Measurements from ENCODE around the gene FAM209A.
"Not testable (repeated sequence)": the region's sequence is repeated elsewhere in the genome, so short reads cannot be mapped to it uniquely, and the experiment has no call there.

FAM209A gene

DNA sequence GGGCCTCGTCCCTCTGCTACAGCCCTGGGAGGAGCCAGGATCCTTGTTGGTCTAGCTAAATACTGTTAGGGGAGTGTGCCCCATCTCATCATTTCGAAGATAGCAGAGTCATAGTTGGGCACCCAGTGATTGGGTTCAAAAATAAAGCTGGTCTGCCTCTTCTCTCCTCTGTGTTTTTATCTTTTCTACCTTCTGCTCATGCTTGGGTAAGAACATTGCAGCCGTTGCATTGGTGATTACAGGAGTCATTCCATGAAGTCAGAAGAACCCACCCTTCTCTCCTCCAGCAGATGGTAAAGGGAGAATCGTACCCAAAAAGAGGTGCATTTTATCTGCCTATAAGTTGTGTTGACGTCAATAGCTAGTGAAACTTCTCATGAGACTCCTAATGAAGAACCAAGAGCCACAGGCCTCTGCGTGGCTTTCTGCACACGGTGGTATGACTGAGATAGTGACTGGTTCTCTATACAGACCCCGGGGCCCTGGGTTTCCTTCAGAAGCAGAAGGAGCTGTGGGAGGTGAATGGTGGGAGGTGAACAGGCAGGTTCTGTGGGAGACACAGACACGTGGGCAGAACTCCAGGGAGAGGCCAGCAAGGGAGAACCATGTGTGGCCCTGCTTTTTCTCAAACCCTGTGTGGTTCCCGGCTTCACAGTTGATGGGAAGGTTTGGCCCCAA, 5.7 kb upstream of the FAM209A start:
- TF ChIP-seq, protein P1, sequence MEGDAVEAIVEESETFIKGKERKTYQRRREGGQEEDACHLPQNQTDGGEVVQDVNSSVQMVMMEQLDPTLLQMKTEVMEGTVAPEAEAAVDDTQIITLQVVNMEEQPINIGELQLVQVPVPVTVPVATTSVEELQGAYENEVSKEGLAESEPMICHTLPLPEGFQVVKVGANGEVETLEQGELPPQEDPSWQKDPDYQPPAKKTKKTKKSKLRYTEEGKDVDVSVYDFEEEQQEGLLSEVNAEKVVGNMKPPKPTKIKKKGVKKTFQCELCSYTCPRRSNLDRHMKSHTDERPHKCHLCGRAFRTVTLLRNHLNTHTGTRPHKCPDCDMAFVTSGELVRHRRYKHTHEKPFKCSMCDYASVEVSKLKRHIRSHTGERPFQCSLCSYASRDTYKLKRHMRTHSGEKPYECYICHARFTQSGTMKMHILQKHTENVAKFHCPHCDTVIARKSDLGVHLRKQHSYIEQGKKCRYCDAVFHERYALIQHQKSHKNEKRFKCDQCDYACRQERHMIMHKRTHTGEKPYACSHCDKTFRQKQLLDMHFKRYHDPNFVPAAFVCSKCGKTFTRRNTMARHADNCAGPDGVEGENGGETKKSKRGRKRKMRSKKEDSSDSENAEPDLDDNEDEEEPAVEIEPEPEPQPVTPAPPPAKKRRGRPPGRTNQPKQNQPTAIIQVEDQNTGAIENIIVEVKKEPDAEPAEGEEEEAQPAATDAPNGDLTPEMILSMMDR (IDR thresholded peaks at IDR 0.05; ENCODE audit: borderline replicate concordance, insufficient read depth, low read depth, low read length): no peak

DNA sequence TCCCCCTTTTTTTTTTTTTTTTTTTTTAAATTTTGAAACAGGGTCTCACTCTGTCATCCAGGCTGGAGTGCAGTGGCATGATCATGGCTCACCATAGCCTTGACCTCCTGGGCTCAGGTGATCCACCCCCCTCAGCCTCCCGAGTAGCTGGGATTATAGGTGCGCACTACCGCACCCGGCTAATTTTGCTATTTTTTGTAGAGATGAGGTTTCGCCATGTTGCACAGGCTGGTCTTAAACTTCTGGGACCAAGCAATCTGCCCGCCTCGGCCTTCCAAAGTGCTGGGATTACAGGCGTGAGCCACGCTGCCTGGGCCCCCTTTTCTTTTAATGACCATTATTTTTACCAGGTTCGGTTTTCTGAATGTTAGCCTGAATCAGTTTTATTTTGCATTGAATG, 5.0 kb upstream of the FAM209A start:
- no peak overlapping the region for H3K4me3 ChIP-seq (ENCODE audit: low read depth, low read length)
- TF ChIP-seq, protein P1 (IDR thresholded peaks at IDR 0.05; ENCODE audit: borderline replicate concordance, insufficient read depth, low read depth, low read length): no peak

More for the DNA sequence above, 5.7 kb upstream of the FAM209A start:
- H3K4me3 ChIP-seq (ENCODE audit: low read depth, low read length): no peak overlapping the region

DNA sequence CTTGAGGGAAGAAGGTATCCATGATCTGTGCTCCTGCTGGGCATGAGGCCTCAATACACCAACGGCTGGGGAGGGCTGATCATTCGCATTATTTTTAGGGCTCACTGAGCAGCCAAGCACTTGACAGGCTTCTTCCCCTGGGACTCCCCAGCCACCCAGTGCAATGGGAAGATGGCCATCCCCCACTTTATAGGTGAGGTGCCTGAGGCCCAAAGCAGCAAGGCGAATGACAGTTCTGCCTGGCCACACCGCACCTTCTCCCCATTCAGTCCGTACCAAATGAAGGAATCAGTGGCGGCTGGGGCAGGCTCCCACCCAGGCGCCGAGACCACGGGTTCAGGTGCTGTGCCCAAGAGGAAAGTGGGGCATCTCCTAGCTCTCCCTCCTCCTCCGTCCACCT, 4.4 kb upstream of the FAM209A start:
- TF ChIP-seq, protein P1 (IDR thresholded peaks at IDR 0.05; ENCODE audit: borderline replicate concordance, insufficient read depth, low read depth, low read length): no peak
- H3K4me3 ChIP-seq (ENCODE audit: low read depth, low read length): no peak overlapping the region

DNA sequence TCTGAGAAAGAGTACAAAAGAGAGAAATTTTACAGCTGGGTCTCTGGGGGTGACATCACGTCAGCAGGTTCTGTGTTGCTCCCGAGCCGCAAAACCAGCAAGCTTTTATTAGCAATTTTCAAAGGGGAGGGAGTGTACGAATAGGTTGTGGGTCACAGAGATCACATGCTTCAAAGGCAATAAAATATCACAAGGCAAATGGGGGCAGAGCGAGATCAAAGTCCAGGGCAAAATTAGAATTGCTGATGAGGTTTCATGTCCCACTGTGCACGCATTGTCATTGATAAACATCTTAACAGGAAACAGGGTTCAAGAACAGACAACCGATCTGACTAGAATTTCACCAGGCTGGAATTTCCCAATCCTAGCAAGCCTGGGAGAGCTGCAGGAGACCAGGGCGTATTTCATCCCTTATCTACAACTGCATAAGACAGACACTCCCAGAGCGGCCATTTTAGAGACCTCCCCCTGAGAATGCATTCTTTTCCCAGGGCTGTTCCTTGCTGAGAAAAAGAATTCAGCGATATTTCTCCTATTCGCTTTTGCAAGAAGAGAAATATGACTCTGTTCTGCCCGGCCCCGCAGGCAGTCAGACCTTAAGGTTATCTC, 3.7 kb upstream of the FAM209A start:
- not testable (repeated sequence) for H3K4me3 ChIP-seq (ENCODE audit: low read depth, low read length)

DNA sequence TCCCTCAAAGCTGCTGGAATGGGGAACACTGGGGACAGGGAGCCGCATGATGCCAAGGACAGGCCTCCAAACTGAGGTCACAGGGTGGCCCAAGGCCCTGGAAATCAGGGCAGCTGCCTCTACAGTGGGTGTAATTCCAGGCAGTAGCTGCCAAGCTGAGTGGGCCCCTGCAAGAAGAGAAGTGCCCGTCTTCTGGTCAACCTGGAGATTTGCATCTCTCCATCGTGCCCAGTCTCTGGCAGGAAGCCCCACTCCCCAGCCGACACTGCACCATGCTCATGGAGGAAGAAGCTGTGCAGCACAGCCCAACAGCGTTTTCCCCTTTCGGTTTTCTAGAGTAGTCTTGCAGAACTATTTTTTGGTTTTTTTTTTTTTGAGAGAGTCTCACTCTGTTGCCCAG, 2.2 kb upstream of the FAM209A start:
- TF ChIP-seq, protein P1 (IDR thresholded peaks at IDR 0.05; ENCODE audit: borderline replicate concordance, insufficient read depth, low read depth, low read length): no peak

DNA sequence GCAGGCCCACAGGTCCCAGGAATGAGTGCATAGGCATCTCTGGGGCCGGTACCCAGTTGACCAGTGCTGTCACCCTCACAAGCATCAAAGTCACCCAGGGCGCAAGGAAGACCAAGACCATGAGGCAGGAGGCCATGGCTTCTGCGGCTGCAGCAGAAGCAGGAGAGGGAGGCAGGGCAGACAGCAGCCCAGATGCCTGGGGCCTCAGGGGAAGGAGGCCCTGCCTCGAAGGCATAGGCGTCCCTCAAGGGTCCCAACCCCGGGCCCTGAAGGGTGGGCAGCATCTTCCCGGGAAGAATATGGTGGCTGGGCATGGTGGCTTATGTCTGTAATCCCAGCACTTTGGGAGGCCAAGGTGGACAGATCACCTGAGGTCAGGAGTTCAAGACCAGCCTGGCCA, 3.0 kb downstream of the FAM209A start:
- no peak overlapping the region for H3K4me3 ChIP-seq (ENCODE audit: low read depth, low read length)
- TF ChIP-seq, protein P1 (IDR thresholded peaks at IDR 0.05; ENCODE audit: borderline replicate concordance, insufficient read depth, low read depth, low read length): no peak

More for the DNA sequence above, 2.2 kb upstream of the FAM209A start:
- no peak overlapping the region for H3K4me3 ChIP-seq (ENCODE audit: low read depth, low read length)

DNA sequence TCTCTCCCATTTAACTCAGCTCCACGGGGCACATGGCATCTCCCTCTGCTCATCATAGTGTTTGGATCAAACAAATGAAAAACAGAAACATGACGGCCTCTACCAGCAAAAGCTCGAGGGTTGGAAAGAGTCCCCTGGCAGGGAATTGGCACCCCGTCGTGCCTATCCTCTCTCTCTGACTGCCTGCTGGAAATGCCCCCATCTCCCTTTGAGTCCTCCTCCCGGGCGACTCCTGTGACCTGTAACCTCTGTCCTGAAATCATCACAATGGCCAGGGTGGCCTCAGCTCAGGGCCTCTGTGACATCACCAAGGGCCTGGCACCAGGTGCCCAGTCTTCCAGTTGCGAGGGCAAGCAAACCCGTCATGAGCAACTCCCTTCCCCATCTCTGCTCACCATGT, 8.4 kb downstream of the FAM209A start, which contains the start of gene FAM209B:
Gene FAM209B, plus strand, starts transcription at position 301 of the 400 bp plus-strand sequence. Its CDS starts 96 bp downstream, at position 397.
- H3K4me3 ChIP-seq (ENCODE audit: low read depth, low read length): not testable (repeated sequence)

DNA sequence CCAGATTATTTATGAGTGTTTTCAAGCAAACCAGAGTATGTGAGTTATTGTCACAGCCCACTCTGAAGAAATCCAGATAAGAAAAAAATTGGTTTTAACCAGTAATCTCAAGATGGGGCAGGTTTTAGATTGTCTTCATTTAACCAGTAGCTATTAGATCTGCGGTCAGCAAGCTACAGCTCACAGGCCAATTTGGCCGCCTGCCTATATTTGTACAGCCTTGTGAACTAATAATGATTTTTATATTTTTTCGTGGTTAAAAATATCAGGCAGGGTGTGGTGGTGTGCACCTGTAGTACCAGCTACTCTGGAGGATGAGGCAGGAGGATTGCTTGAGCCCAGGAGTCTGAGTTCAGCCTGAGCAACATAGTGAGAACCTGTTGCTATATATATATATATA, 13.5 kb downstream of the FAM209A start:
- TF ChIP-seq, protein P1 (IDR thresholded peaks at IDR 0.05; ENCODE audit: borderline replicate concordance, insufficient read depth, low read depth, low read length): no peak
- H3K4me3 ChIP-seq (ENCODE audit: low read depth, low read length): no peak overlapping the region
